Stimulated activated naive B cell treated with anti-CD40 and anti-IgM and Interleukin-4, amounts not matched to agents 10 μg/mL and 1 μg/mL and 100 μg/mL, for 72 hours (primary cell): ENCODE measurements around the gene ZSCAN5B.
"Not testable (repeated sequence)": the region's sequence is repeated elsewhere in the genome, so short reads cannot be mapped to it uniquely, and the experiment has no call there.

Experiments
- ATAC-seq, 2 donors: fragments of 150-1000 bp; cut with Tn5 transposase; replicated peaks; 2 replicates each; pipeline ENCODE4 v1.10.0; 2021; ENCODE audit warnings: moderate library complexity in 1 of 2
- DNase-seq: peaks from one replicate; pipeline ENCODE4 v3.0.0; 2021
- H3K27ac Mint-ChIP-seq: one replicate; pipeline ENCODE4 v1.8.0; 2022; ENCODE audit warnings: mild to moderate bottlenecking, mixed read lengths
- H3K27me3 Mint-ChIP-seq, 2 donors: one replicate each; pipeline ENCODE4 v1.8.0; 2022; ENCODE audit warnings: mixed read lengths in 2 of 2
- H3K36me3 Mint-ChIP-seq, 2 donors: one replicate each; pipeline ENCODE4 v1.8.0; 2022; ENCODE audit warnings: mixed read lengths in 2 of 2, mild to moderate bottlenecking in 1 of 2
- H3K4me1 Mint-ChIP-seq, 2 donors: one replicate each; pipeline ENCODE4 v1.8.0; 2022; ENCODE audit warnings: mixed read lengths in 2 of 2, mild to moderate bottlenecking in 1 of 2
- H3K4me3 Mint-ChIP-seq, 2 donors: one replicate each; pipeline ENCODE4 v1.8.0; 2022; ENCODE audit warnings: mild to moderate bottlenecking in 2 of 2, mixed read lengths in 2 of 2, moderate library complexity in 1 of 2
- H3K9me3 Mint-ChIP-seq, 2 donors: one replicate each; pipeline ENCODE4 v1.8.0; 2022; ENCODE audit warnings: mixed read lengths in 2 of 2, mild to moderate bottlenecking in 1 of 2

ZSCAN5B gene

GRCh38 chr19:56199687-56200086 lies 2.1 kb upstream of the ZSCAN5B start:
- H3K36me3 Mint-ChIP-seq = no peaks in the 10 kb centered on the region
- no peak for DNase-seq
- no peak overlapping the region for H3K4me3 Mint-ChIP-seq
- no peaks in the 10 kb centered on the region for H3K4me1 Mint-ChIP-seq
- no peaks in the 10 kb centered on the region for H3K9me3 Mint-ChIP-seq
- no peak overlapping the region for H3K27ac Mint-ChIP-seq
- H3K27me3 Mint-ChIP-seq = peaks cover 0 to 9% of the 10 kb centered on the region in 2 donors
- ATAC-seq = no peak

- no peaks in the 10 kb centered on the region for H3K36me3 Mint-ChIP-seq
- no peak for DNase-seq
- no peak overlapping the region for H3K27ac Mint-ChIP-seq
- H3K9me3 Mint-ChIP-seq = no peaks in the 10 kb centered on the region
- H3K4me1 Mint-ChIP-seq = no peaks in the 10 kb centered on the region
- H3K27me3 Mint-ChIP-seq = peaks cover 4 to 15% of the 10 kb centered on the region in 2 donors
- no peak for ATAC-seq
- H3K4me3 Mint-ChIP-seq = no peak overlapping the region
Measured at GRCh38 chr19:56193981-56194640, 3.5 kb downstream of the ZSCAN5B start.

- peaks cover 4 to 6% of the 10 kb centered on the region in 2 donors for H3K27me3 Mint-ChIP-seq
- no peaks in the 10 kb centered on the region for H3K4me1 Mint-ChIP-seq
- ATAC-seq (no peak), DNase-seq (no peak)
- H3K4me3 Mint-ChIP-seq = no peak overlapping the region
- no peak overlapping the region for H3K27ac Mint-ChIP-seq
- H3K9me3 Mint-ChIP-seq = no peaks in the 10 kb centered on the region
- H3K36me3 Mint-ChIP-seq = no peaks in the 10 kb centered on the region
Measured at GRCh38 chr19:56191711-56192110, 5.9 kb downstream of the ZSCAN5B start.

- Mint-ChIP-seq H3K27me3 (peaks cover 4 to 6% of the 10 kb centered on the region in 2 donors), H3K4me3 (no peak overlapping the region), H3K27ac (no peak overlapping the region), H3K36me3 (no peaks in the 10 kb centered on the region), H3K9me3 (no peaks in the 10 kb centered on the region), H3K4me1 (no peaks in the 10 kb centered on the region)
- ATAC-seq = no peak
- no peak for DNase-seq
Measured at GRCh38 chr19:56191115-56191514, 6.5 kb downstream of the ZSCAN5B start.

GRCh38 chr19:56189785-56190184 lies 7.8 kb downstream of the ZSCAN5B start:
- H3K4me3 Mint-ChIP-seq = no peak overlapping the region
- no peaks in the 10 kb centered on the region for H3K9me3 Mint-ChIP-seq
- DNase-seq = no peak
- no peak overlapping the region for H3K27ac Mint-ChIP-seq
- H3K36me3 Mint-ChIP-seq = no peaks in the 10 kb centered on the region
- H3K4me1 Mint-ChIP-seq = no peaks in the 10 kb centered on the region
- H3K27me3 Mint-ChIP-seq = peaks cover 13 to 14% of the 10 kb centered on the region in 2 donors
- ATAC-seq = no peak

GRCh38 chr19:56177564-56178243 lies 19.9 kb downstream of the ZSCAN5B start:
- ATAC-seq = no peak
- DNase-seq = no peak
- Mint-ChIP-seq H3K27ac (no peak overlapping the region), H3K4me1 (no peaks in the 10 kb centered on the region), H3K36me3 (no peaks in the 10 kb centered on the region), H3K27me3 (peaks cover 15 to 32% of the 10 kb centered on the region in 2 donors), H3K9me3 (no peaks in the 10 kb centered on the region), H3K4me3 (no peak overlapping the region)

- H3K27ac Mint-ChIP-seq = no peak overlapping the region
- ATAC-seq = no peak
Measured at GRCh38 chr19:56176881-56177280, 20.7 kb downstream of the ZSCAN5B start.

GRCh38 chr19:56176310-56176709 lies 21.3 kb downstream of the ZSCAN5B start:
- H3K4me3 Mint-ChIP-seq, DNase-seq, H3K36me3 Mint-ChIP-seq, H3K27ac Mint-ChIP-seq, ATAC-seq, H3K9me3 Mint-ChIP-seq, H3K4me1 Mint-ChIP-seq: not testable (repeated sequence)
- H3K27me3 Mint-ChIP-seq = peaks cover 15 to 38% of the 10 kb centered on the region in 2 donors

More at GRCh38 chr19:56176881-56177280, 20.7 kb downstream of the ZSCAN5B start:
- Mint-ChIP-seq H3K9me3 (no peaks in the 10 kb centered on the region), H3K36me3 (no peaks in the 10 kb centered on the region), H3K4me3 (no peak overlapping the region), H3K27me3 (peaks cover 13 to 35% of the 10 kb centered on the region in 2 donors), H3K4me1 (peaks cover 0 to under 1% of the 10 kb centered on the region in 2 donors)
- no peak for DNase-seq

GRCh38 chr19:56175861-56176307 lies 21.7 kb downstream of the ZSCAN5B start, which contains the start of gene GALP:
GALP (plus strand) TSS chr19:56176008; CDS start chr19:56177109, 1,101 bp downstream.
- H3K27me3 Mint-ChIP-seq = peaks cover 15 to 38% of the 10 kb centered on the region in 2 donors
- not testable (repeated sequence) for H3K27ac Mint-ChIP-seq, DNase-seq, H3K4me3 Mint-ChIP-seq, ATAC-seq, H3K9me3 Mint-ChIP-seq, H3K36me3 Mint-ChIP-seq, H3K4me1 Mint-ChIP-seq

GRCh38 chr19:56174550-56174949 lies 23.0 kb downstream of the ZSCAN5B start:
- no peak for ATAC-seq
- Mint-ChIP-seq H3K27me3 (peaks cover 19 to 38% of the 10 kb centered on the region in 2 donors), H3K9me3 (no peaks in the 10 kb centered on the region), H3K36me3 (no peaks in the 10 kb centered on the region), H3K4me1 (peaks cover 0 to 2% of the 10 kb centered on the region in 2 donors), H3K27ac (no peak overlapping the region), H3K4me3 (no peak overlapping the region)
- no peak for DNase-seq

- H3K36me3 Mint-ChIP-seq = no peaks in the 10 kb centered on the region
- H3K27ac Mint-ChIP-seq = no peak overlapping the region
- no peak overlapping the region for H3K4me3 Mint-ChIP-seq
- ATAC-seq (no peak), DNase-seq (no peak)
- H3K9me3 Mint-ChIP-seq = no peaks in the 10 kb centered on the region
- H3K4me1 Mint-ChIP-seq = peaks cover 0 to 2% of the 10 kb centered on the region in 2 donors
- peaks cover 19 to 38% of the 10 kb centered on the region in 2 donors for H3K27me3 Mint-ChIP-seq
Measured at GRCh38 chr19:56174086-56174485, 23.5 kb downstream of the ZSCAN5B start.

- Mint-ChIP-seq H3K36me3 (no peaks in the 10 kb centered on the region), H3K27me3 (peaks cover 15 to 29% of the 10 kb centered on the region in 2 donors), H3K4me3 (no peak overlapping the region), H3K9me3 (no peaks in the 10 kb centered on the region), H3K4me1 (peaks cover 0 to 2% of the 10 kb centered on the region in 2 donors), H3K27ac (no peak overlapping the region)
- ATAC-seq = no peak
- no peak for DNase-seq
Measured at GRCh38 chr19:56170261-56170660, 27.3 kb downstream of the ZSCAN5B start.

GRCh38 chr19:56167064-56167578 lies 30.5 kb downstream of the ZSCAN5B start:
- ATAC-seq = no peak
- Mint-ChIP-seq H3K27ac (no peak overlapping the region), H3K4me1 (peaks cover 5 to 15% of the 10 kb centered on the region in 2 donors), H3K27me3 (peaks cover 13 to 21% of the 10 kb centered on the region in 2 donors), H3K9me3 (no peaks in the 10 kb centered on the region), H3K4me3 (no peak overlapping the region), H3K36me3 (peaks cover 3 to 7% of the 10 kb centered on the region in 2 donors)
- DNase-seq = no peak

- Mint-ChIP-seq H3K4me3 (no peak overlapping the region), H3K4me1 (peaks cover 9 to 15% of the 10 kb centered on the region in 2 donors), H3K9me3 (peaks cover 6% of the 10 kb centered on the region in 2 donors), H3K27me3 (peaks cover 4 to 16% of the 10 kb centered on the region in 2 donors), H3K36me3 (peaks cover 20 to 41% of the 10 kb centered on the region in 2 donors), H3K27ac (no peak overlapping the region)
- DNase-seq (no peak), ATAC-seq (no peak)
Measured at GRCh38 chr19:56163097-56163496, 34.5 kb downstream of the ZSCAN5B start.
